Testis (tissue), 3 donors: ENCODE measurements around the gene GOLT1B. TPM values are rescaled to one million over a fixed set of nuclear protein-coding genes. Genes with fewer than 3 reads are reported as not detected.

ENCODE experiments used
- DNase-seq: peaks from one replicate; pipeline ENCODE4 v3.0.0-alpha.2; 2019
- H3K27ac ChIP-seq, 2 donors: fragments of 200-600 bp; sonication (generic); one replicate each; pipeline ENCODE4 v1.5.1; 2019
- H3K27me3 ChIP-seq: fragments of 200-600 bp; sonication (generic); one replicate; pipeline ENCODE4 v1.5.1; 2019
- H3K36me3 ChIP-seq: fragments of 200-600 bp; sonication (generic); one replicate; pipeline ENCODE4 v1.5.1; 2017; ENCODE audit warnings: low read depth; ENCODE audit errors: missing control alignments
- H3K4me1 ChIP-seq: fragments of 200-600 bp; sonication (generic); one replicate; pipeline ENCODE4 v1.5.1; 2019
- H3K4me3 ChIP-seq, 2 donors: fragments of 200-600 bp; sonication (generic); one replicate each; pipeline ENCODE4 v1.5.1; 2017 to 2019
- H3K9me3 ChIP-seq: fragments of 200-600 bp; sonication (generic); one replicate; pipeline ENCODE4 v1.5.1; 2017
- POLR2A ChIP-seq: fragments of 450-650 bp; IDR thresholded peaks from one replicate; pipeline ENCODE4 v1.6.1; 2017; ENCODE audit warnings: antibody characterized with exemption, mild to moderate bottlenecking, moderate library complexity
- WGBS, 2 donors: methylation state at CpG; one replicate each; pipeline ENCODE4 v1.1.5; 2018; 5-methylcytosine and 5-hydroxymethylcytosine counted together
- intact Hi-C: fragments of 100-400 bp; cut with DNase I; formaldehyde crosslinking; loops from one replicate; pipeline ENCODE4 v1.15.1; 2023; ENCODE audit warnings: low total_unique reads
- polyA plus RNA-seq: library from polyadenylated mRNA; stranded (reverse); fragments of 350-450 nt; fragmentation: Illumina TruSeq; extraction: RNeasy Lipid Tissue Mini Kit (QIAGEN cat#74804); gene quantifications from one replicate; pipeline ENCODE4 v1.2.3, GENCODE V29; 2014; ENCODE audit warnings: low read depth, low replicate concordance; ENCODE audit not compliant: insufficient read depth
- total RNA-seq, 2 donors: library from RNA; depleted of rRNA; stranded (reverse); fragments of >200 nt; gene quantifications; one replicate each; pipeline ENCODE4 v1.2.3, GENCODE V29; 2016
- TF ChIP-seq, protein P1 (sequence below), 3 experiments: fragments of 450-650 bp in 2 of 3; fragments of 200-600 bp in 1 of 3; sonication (generic) in 1 of 3; IDR thresholded peaks; one replicate each; pipeline ENCODE4 v1.5.1; 2016 to 2019; ENCODE audit warnings: antibody characterized with exemption in 3 of 3, mild to moderate bottlenecking in 2 of 3, moderate library complexity in 1 of 3

GOLT1B gene
- total and polyA plus RNA-seq, 3 donors from 2014 or later, result 13.7 to 24.6 (median 13.9) TPM

- intact Hi-C loops, result no loop called here
- WGBS, 2 donors, result 96% methylated on average over 2 of the region's 2 CpGs
- Histone ChIP-seq H3K27me3 (no peaks in the 10 kb centered on the region), H3K9me3 (no peaks in the 10 kb centered on the region), H3K27ac (no peak overlapping the region), H3K4me3 (no peak overlapping the region), H3K36me3 (no peaks in the 10 kb centered on the region), H3K4me1 (no peaks in the 10 kb centered on the region)
- DNase-seq, result no peak
- TF ChIP-seq, protein P1, sequence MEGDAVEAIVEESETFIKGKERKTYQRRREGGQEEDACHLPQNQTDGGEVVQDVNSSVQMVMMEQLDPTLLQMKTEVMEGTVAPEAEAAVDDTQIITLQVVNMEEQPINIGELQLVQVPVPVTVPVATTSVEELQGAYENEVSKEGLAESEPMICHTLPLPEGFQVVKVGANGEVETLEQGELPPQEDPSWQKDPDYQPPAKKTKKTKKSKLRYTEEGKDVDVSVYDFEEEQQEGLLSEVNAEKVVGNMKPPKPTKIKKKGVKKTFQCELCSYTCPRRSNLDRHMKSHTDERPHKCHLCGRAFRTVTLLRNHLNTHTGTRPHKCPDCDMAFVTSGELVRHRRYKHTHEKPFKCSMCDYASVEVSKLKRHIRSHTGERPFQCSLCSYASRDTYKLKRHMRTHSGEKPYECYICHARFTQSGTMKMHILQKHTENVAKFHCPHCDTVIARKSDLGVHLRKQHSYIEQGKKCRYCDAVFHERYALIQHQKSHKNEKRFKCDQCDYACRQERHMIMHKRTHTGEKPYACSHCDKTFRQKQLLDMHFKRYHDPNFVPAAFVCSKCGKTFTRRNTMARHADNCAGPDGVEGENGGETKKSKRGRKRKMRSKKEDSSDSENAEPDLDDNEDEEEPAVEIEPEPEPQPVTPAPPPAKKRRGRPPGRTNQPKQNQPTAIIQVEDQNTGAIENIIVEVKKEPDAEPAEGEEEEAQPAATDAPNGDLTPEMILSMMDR (IDR thresholded peaks at IDR 0.05), result no peak
- TF ChIP-seq POLR2A, result no peak
Observed at GRCh38 chr12:21516281-21516680, 14.7 kb downstream of the GOLT1B start.

- intact Hi-C loops, result no loop called here
- H3K4me1 ChIP-seq, result no peaks in the 10 kb centered on the region
- H3K27me3 ChIP-seq, result no peaks in the 10 kb centered on the region
- H3K4me3 ChIP-seq, result no peak overlapping the region
- no peak for DNase-seq
- no peak overlapping the region for H3K27ac ChIP-seq
- TF ChIP-seq POLR2A, result no peak
- TF ChIP-seq, protein P1 (IDR thresholded peaks at IDR 0.05), result no peak
- H3K9me3 ChIP-seq, result no peaks in the 10 kb centered on the region
- no peaks in the 10 kb centered on the region for H3K36me3 ChIP-seq
- 96 to 97% methylated on average over 3 of the region's 3 CpGs for WGBS, 2 donors
Observed at GRCh38 chr12:21518451-21518850, 16.9 kb downstream of the GOLT1B start.

DNA sequence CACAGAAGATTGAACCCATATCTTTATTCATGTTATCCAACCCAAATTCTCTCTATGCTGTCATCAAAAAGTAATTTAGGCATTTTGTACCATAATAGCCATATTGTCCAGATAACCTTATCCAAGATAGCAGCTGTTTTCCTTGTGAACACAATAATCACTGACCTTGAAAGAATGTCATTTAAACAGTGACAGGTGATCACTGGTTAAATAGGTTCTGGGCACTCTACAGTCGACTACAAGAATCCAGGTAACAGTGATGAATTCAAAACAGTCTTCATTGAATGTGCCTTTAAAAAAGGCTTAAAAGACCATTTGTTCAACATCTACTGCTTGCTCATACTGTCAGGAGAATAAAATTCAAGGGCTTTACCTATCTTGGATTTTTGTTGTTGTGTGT lies 20.0 kb downstream of the GOLT1B start:
- TF ChIP-seq POLR2A, result no peak
- TF ChIP-seq, protein P1 (IDR thresholded peaks at IDR 0.05), result no peak
- Histone ChIP-seq H3K9me3 (no peaks in the 10 kb centered on the region), H3K4me1 (no peaks in the 10 kb centered on the region), H3K4me3 (no peak overlapping the region), H3K36me3 (no peaks in the 10 kb centered on the region), H3K27me3 (no peaks in the 10 kb centered on the region), H3K27ac (no peak overlapping the region)
- WGBS, 2 donors, result 64 to 71% methylated on average over 1 of the region's 1 CpG
- no peak for DNase-seq
- intact Hi-C loops, result no loop called here

GRCh38 chr12:21523148-21523547 lies 21.6 kb downstream of the GOLT1B start:
- no peak overlapping the region for H3K27ac ChIP-seq
- TF ChIP-seq, protein P1 (IDR thresholded peaks at IDR 0.05), result no peak
- no peak for TF ChIP-seq POLR2A
- H3K27me3 ChIP-seq, result no peaks in the 10 kb centered on the region
- H3K9me3 ChIP-seq, result no peaks in the 10 kb centered on the region
- H3K4me3 ChIP-seq, result no peak overlapping the region
- intact Hi-C loops, result no loop called here
- no peaks in the 10 kb centered on the region for H3K36me3 ChIP-seq
- no peak for DNase-seq
- no peaks in the 10 kb centered on the region for H3K4me1 ChIP-seq

- no peaks in the 10 kb centered on the region for H3K36me3 ChIP-seq
- 68 to 84% methylated on average over 1 of the region's 1 CpG for WGBS, 2 donors
- H3K4me3 ChIP-seq, result peak within 1 kb of the TSS; percentile 43 to 63
- TF ChIP-seq POLR2A, result no peak
- H3K4me1 ChIP-seq, result no peaks in the 10 kb centered on the region
- intact Hi-C loops, result no loop called here
- no peaks in the 10 kb centered on the region for H3K27me3 ChIP-seq
- H3K27ac ChIP-seq, result no peak within 1 kb of the TSS
- DNase-seq, result no peak
- no peaks in the 10 kb centered on the region for H3K9me3 ChIP-seq
Observed at GRCh38 chr12:21526053-21526452, 24.5 kb downstream of the GOLT1B start, which contains the start of gene SPX. TSS of gene SPX (plus strand) at chr12:21526296. CDS start at chr12:21526473, 177 bp downstream.
